ENCODE data around the gene PDE9A. TPM values are rescaled to one million over a fixed set of nuclear protein-coding genes. Genes with fewer than 3 reads are reported as not detected.

Gene PDE9A
- total RNA-seq, 4 donors from 2014 or later, result 10.6 to 83.2 (median 28.5) TPM

DNA sequence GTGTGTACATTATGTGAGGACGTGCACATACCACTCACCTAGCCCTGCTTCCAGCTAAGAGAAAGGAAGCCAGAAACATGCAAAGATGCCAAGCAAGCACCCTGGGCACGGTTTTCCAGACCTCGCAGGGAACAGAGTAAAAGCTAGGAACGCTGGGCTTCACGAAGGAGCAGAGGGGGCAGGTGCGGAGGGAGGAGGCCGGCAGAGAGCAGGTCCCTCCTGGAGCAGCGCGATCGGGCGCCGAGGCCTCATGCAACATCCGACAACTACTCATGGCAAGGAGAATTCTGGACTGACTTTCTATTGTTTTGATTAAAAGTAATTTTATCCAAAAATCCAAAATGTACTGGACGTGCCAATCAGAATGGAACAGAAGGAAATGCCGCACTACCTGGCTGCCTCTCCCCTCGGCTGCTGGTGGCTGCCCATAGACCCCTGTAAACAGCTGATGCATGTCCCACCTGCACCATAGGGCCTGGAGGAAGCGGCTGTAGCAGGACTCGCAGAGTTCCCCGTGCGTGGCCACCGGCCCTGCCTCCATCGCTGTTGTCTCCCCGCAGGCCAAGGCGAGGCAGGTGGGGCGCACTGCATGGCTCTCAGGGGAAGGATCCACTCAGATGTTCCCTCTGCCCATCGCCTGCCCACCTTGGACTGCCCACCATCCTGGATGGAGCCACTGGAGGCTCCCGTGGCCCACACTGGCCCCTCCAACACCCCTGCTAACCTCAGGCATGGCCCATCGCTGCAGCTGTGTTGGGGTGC, 132.4 kb downstream of the PDE9A start:
- peaks cover 46% of the 10 kb centered on the region for H3K27me3 ChIP-seq
- H3K27ac ChIP-seq, result no peak overlapping the region
- H3K4me1 ChIP-seq, result peaks cover 0 to 16% (median 5%) of the 10 kb centered on the region in 3 donors
- ATAC-seq, result no peak
- H3K4me3 ChIP-seq, result no peak overlapping the region
- H3K36me3 ChIP-seq, result no peaks in the 10 kb centered on the region
- TF ChIP-seq POLR2AphosphoS5 (IDR thresholded peaks at IDR 0.05) (no peak), POLR2A (IDR thresholded peaks at IDR 0.05) (no peak), EP300 (IDR thresholded peaks at IDR 0.05) (no peak)
- TF ChIP-seq, protein P1, sequence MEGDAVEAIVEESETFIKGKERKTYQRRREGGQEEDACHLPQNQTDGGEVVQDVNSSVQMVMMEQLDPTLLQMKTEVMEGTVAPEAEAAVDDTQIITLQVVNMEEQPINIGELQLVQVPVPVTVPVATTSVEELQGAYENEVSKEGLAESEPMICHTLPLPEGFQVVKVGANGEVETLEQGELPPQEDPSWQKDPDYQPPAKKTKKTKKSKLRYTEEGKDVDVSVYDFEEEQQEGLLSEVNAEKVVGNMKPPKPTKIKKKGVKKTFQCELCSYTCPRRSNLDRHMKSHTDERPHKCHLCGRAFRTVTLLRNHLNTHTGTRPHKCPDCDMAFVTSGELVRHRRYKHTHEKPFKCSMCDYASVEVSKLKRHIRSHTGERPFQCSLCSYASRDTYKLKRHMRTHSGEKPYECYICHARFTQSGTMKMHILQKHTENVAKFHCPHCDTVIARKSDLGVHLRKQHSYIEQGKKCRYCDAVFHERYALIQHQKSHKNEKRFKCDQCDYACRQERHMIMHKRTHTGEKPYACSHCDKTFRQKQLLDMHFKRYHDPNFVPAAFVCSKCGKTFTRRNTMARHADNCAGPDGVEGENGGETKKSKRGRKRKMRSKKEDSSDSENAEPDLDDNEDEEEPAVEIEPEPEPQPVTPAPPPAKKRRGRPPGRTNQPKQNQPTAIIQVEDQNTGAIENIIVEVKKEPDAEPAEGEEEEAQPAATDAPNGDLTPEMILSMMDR (IDR thresholded peaks at IDR 0.05), result no peak
- H3K9me3 ChIP-seq, result no peaks in the 10 kb centered on the region
- WGBS, 2 donors (ENCODE audit: low coverage in 1 of 2), result 84 to 92% methylated on average over 9 to 10 of the region's 28 CpGs

DNA sequence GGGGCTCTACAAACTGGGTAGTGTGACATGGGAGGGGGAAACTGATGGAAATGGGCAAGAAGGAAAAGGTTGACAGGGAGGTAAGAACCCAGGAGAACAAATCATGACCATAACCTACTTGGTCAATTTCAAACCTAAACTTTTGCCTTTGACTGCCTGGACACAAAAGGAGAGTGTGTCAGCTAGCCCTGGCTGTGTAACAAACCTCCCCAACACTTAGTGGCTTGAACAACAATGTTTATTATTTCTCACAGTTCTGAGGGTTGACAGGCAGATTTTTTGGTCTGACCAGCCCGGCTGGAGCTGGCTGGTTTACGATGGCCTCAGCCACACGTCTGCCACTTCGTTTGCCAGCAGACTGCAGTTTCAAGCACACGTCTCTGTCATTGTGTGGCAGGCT, 133.5 kb downstream of the PDE9A start:
- H3K36me3 ChIP-seq, result no peaks in the 10 kb centered on the region
- H3K27me3 ChIP-seq, result peaks cover 41% of the 10 kb centered on the region
- peaks cover 0 to 6% (median 0%) of the 10 kb centered on the region in 3 donors for H3K4me1 ChIP-seq
- TF ChIP-seq, protein P1 (IDR thresholded peaks at IDR 0.05), result no peak
- TF ChIP-seq EP300 (IDR thresholded peaks at IDR 0.05) (no peak), POLR2AphosphoS5 (IDR thresholded peaks at IDR 0.05) (no peak), POLR2A (IDR thresholded peaks at IDR 0.05) (no peak)
- no peaks in the 10 kb centered on the region for H3K9me3 ChIP-seq
- 92% methylated on average over 5 of the region's 5 CpGs; no CpG with 5 or more reads in 1 of the 2 donors for WGBS, 2 donors (ENCODE audit: low coverage in 1 of 2)
- no peak overlapping the region for H3K27ac ChIP-seq
- H3K4me3 ChIP-seq, result no peak overlapping the region
- no peak for ATAC-seq

GRCh38 chr21:42787613-42788012, 134.2 kb downstream of the PDE9A start:
- 85 to 96% methylated on average over 4 of the region's 4 CpGs for WGBS, 2 donors (ENCODE audit: low coverage in 1 of 2)
- Histone ChIP-seq H3K27me3 (peaks cover 41% of the 10 kb centered on the region), H3K4me3 (no peak overlapping the region), H3K9me3 (no peaks in the 10 kb centered on the region), H3K27ac (no peak overlapping the region), H3K36me3 (no peaks in the 10 kb centered on the region), H3K4me1 (no peaks in the 10 kb centered on the region)
- no peak for ATAC-seq
- TF ChIP-seq POLR2A (IDR thresholded peaks at IDR 0.05) (no peak), EP300 (IDR thresholded peaks at IDR 0.05) (no peak), POLR2AphosphoS5 (IDR thresholded peaks at IDR 0.05) (no peak)
- TF ChIP-seq, protein P1 (IDR thresholded peaks at IDR 0.05), result no peak

- Histone ChIP-seq H3K27ac (no peak overlapping the region), H3K9me3 (no peaks in the 10 kb centered on the region), H3K4me1 (no peaks in the 10 kb centered on the region), H3K36me3 (no peaks in the 10 kb centered on the region), H3K27me3 (peaks cover 40% of the 10 kb centered on the region), H3K4me3 (no peak overlapping the region)
- WGBS, 2 donors (ENCODE audit: low coverage in 1 of 2), result 66 to 75% methylated on average over 6 to 8 of the region's 8 CpGs
- TF ChIP-seq EP300 (IDR thresholded peaks at IDR 0.05), result no peak
- TF ChIP-seq, protein P1 (IDR thresholded peaks at IDR 0.05), result no peak
- no peak for TF ChIP-seq POLR2AphosphoS5 (IDR thresholded peaks at IDR 0.05)
- TF ChIP-seq POLR2A (IDR thresholded peaks at IDR 0.05), result no peak
- ATAC-seq, result no peak
These were observed 137.2 kb downstream of the PDE9A start for GRCh38 chr21:42790520-42791065.

- no peak overlapping the region for H3K4me3 ChIP-seq
- WGBS, 2 donors (ENCODE audit: low coverage in 1 of 2), result 75 to 81% methylated on average over 7 of the region's 7 CpGs
- ATAC-seq, result no peak
- no peak overlapping the region for H3K27ac ChIP-seq
- no peaks in the 10 kb centered on the region for H3K36me3 ChIP-seq
- TF ChIP-seq POLR2AphosphoS5 (IDR thresholded peaks at IDR 0.05) (no peak), EP300 (IDR thresholded peaks at IDR 0.05) (no peak), POLR2A (IDR thresholded peaks at IDR 0.05) (no peak)
- TF ChIP-seq, protein P1 (IDR thresholded peaks at IDR 0.05), result no peak
- peaks cover 19% of the 10 kb centered on the region for H3K27me3 ChIP-seq
- no peaks in the 10 kb centered on the region for H3K4me1 ChIP-seq
- no peaks in the 10 kb centered on the region for H3K9me3 ChIP-seq
These were observed 140.4 kb downstream of the PDE9A start for GRCh38 chr21:42793774-42794173.
